8988T (cell line): ENCODE measurements around the gene GSE1.

Experiments used
- DNase-seq: peaks from one replicate; pipeline ENCODE4 v3.0.0; 2011

The GSE1 gene

GRCh38 chr16:85607796-85608514 lies 5.2 kb upstream of the GSE1 start:
- no peak for DNase-seq

- no peak for DNase-seq
Measured at GRCh38 chr16:85608515-85608885, 4.6 kb upstream of the GSE1 start.

- DNase-seq, result no peak
Measured at GRCh38 chr16:85608887-85609286, 4.2 kb upstream of the GSE1 start.

- no peak for DNase-seq
Measured at GRCh38 chr16:85609539-85609938, 3.6 kb upstream of the GSE1 start.

GRCh38 chr16:85610059-85610445 lies 3.1 kb upstream of the GSE1 start:
- DNase-seq, result no peak

GRCh38 chr16:85610446-85611193 lies 2.5 kb upstream of the GSE1 start:
- peak; percentile 97 for DNase-seq

- DNase-seq, result no peak
Measured at GRCh38 chr16:85611194-85611443, 2.0 kb upstream of the GSE1 start.

GRCh38 chr16:85611444-85612190 lies 1.5 kb upstream of the GSE1 start:
- peak; percentile 93 for DNase-seq

GRCh38 chr16:85612191-85612800 lies 826 bp upstream of the GSE1 start:
- DNase-seq, result peak; percentile 99

- peak; percentile 83 for DNase-seq
Measured at GRCh38 chr16:85613604-85614337, 649 bp downstream of the GSE1 start.

- no peak for DNase-seq
Measured at GRCh38 chr16:85614338-85615013, 1.4 kb downstream of the GSE1 start.

- peak; percentile 88 for DNase-seq
Measured at GRCh38 chr16:85615014-85615851, 2.1 kb downstream of the GSE1 start.

GRCh38 chr16:85615852-85616606 lies 2.9 kb downstream of the GSE1 start:
- peak; percentile 99 for DNase-seq

GRCh38 chr16:85616607-85617321 lies 3.6 kb downstream of the GSE1 start:
- DNase-seq, result no peak

GRCh38 chr16:85617948-85618347 lies 4.8 kb downstream of the GSE1 start:
- DNase-seq, result no peak

- DNase-seq, result no peak
Measured at GRCh38 chr16:85618521-85618920, 5.4 kb downstream of the GSE1 start.

- no peak for DNase-seq
Measured at GRCh38 chr16:85619101-85619891, 6.2 kb downstream of the GSE1 start.

GRCh38 chr16:85620374-85620773 lies 7.3 kb downstream of the GSE1 start:
- no peak for DNase-seq
